Astrocyte (in vitro differentiated cells and primary cell): ENCODE data around the gene PKP3.

Experiments used
- EZH2 ChIP-seq: IDR thresholded peaks from 2 replicates; pipeline ENCODE4 v1.6.1; 2012; ENCODE audit warnings: mild to moderate bottlenecking, low read length, inconsistent platforms; ENCODE audit not compliant: insufficient read depth
- TF ChIP-seq, protein P1 (sequence below): IDR thresholded peaks from 2 replicates; pipeline ENCODE4 v1.5.1; 2011; ENCODE audit warnings: low read depth, mild to moderate bottlenecking, inconsistent platforms, low read length, moderate library complexity; ENCODE audit not compliant: insufficient read depth

DNA sequence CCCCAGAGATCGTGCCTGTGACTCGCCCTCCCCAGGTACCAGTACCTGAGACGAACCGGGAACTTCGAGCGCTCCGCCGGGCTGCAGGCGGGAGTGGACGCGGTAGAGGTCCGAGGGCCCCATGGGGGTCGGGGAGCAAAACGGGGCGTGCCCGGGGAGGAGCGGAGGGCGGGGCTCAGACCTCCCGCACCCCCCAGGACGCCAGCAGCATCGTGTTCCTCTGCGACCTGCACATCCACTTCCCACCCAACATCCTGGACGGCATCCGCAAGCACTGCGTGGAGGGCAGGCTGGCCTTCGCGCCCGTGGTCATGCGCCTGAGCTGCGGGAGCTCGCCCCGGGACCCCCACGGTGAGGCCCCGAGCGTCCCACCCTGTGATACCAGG, 13.9 kb upstream of the PKP3 start:
- TF ChIP-seq, protein P1, sequence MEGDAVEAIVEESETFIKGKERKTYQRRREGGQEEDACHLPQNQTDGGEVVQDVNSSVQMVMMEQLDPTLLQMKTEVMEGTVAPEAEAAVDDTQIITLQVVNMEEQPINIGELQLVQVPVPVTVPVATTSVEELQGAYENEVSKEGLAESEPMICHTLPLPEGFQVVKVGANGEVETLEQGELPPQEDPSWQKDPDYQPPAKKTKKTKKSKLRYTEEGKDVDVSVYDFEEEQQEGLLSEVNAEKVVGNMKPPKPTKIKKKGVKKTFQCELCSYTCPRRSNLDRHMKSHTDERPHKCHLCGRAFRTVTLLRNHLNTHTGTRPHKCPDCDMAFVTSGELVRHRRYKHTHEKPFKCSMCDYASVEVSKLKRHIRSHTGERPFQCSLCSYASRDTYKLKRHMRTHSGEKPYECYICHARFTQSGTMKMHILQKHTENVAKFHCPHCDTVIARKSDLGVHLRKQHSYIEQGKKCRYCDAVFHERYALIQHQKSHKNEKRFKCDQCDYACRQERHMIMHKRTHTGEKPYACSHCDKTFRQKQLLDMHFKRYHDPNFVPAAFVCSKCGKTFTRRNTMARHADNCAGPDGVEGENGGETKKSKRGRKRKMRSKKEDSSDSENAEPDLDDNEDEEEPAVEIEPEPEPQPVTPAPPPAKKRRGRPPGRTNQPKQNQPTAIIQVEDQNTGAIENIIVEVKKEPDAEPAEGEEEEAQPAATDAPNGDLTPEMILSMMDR = no peak
- no peak for TF ChIP-seq EZH2
